WERI-Rb-1 (cell line): Measurements from ENCODE around the gene MGAT5.

Experiments used
- DNase-seq: peaks from one replicate; pipeline ENCODE4 v3.0.0-alpha.2; 2020
- H3K27ac ChIP-seq: fragments of 250-450 bp; sonication (Bioruptor Pico); 2 replicates; pipeline ENCODE4 v1.5.1; 2020; ENCODE audit warnings: mild to moderate bottlenecking, moderate library complexity
- H3K27me3 ChIP-seq: fragments of 250-450 bp; sonication (Bioruptor Pico); 2 replicates; pipeline ENCODE4 v1.5.1; 2021; ENCODE audit warnings: mild to moderate bottlenecking, low read depth, moderate library complexity; ENCODE audit not compliant: insufficient read depth, severe bottlenecking
- H3K36me3 ChIP-seq: fragments of 250-450 bp; sonication (Bioruptor Pico); 2 replicates; pipeline ENCODE4 v1.5.1; 2020; ENCODE audit warnings: mild to moderate bottlenecking, moderate library complexity
- H3K4me3 ChIP-seq: 2 replicates; pipeline ENCODE4 v1.5.1; 2011; ENCODE audit warnings: low read depth, mild to moderate bottlenecking, control low read depth, low read length
- H3K9me3 ChIP-seq: fragments of 250-450 bp; sonication (Bioruptor Pico); 2 replicates; pipeline ENCODE4 v1.5.1; 2021; ENCODE audit warnings: mild to moderate bottlenecking, moderate library complexity; ENCODE audit not compliant: severe bottlenecking
- CTCF ChIP-seq: IDR thresholded peaks from 2 replicates; pipeline ENCODE4 v1.5.1; 2011; ENCODE audit warnings: low read depth, mild to moderate bottlenecking, control low read depth, inconsistent platforms, low read length

The MGAT5 gene

GRCh38 chr2:134367213-134367612 lies 113.3 kb downstream of the MGAT5 start:
- no peak for TF ChIP-seq CTCF
- Histone ChIP-seq H3K9me3 (no peaks in the 10 kb centered on the region), H3K27ac (no peak overlapping the region), H3K36me3 (peaks cover 20% of the 10 kb centered on the region), H3K27me3 (no peaks in the 10 kb centered on the region), H3K4me3 (no peak overlapping the region)
- no peak for DNase-seq

- TF ChIP-seq CTCF, result no peak
- peaks cover 10% of the 10 kb centered on the region for H3K36me3 ChIP-seq
- no peaks in the 10 kb centered on the region for H3K27me3 ChIP-seq
- H3K4me3 ChIP-seq, result no peak overlapping the region
- no peaks in the 10 kb centered on the region for H3K9me3 ChIP-seq
- H3K27ac ChIP-seq, result no peak overlapping the region
- no peak for DNase-seq
Measured at GRCh38 chr2:134368009-134368817, 114.3 kb downstream of the MGAT5 start.

GRCh38 chr2:134369220-134369902 lies 115.5 kb downstream of the MGAT5 start:
- Histone ChIP-seq H3K9me3 (no peaks in the 10 kb centered on the region), H3K4me3 (no peak overlapping the region), H3K27me3 (no peaks in the 10 kb centered on the region), H3K36me3 (peaks cover 10% of the 10 kb centered on the region), H3K27ac (no peak overlapping the region)
- no peak for DNase-seq
- no peak for TF ChIP-seq CTCF

GRCh38 chr2:134370655-134371445 lies 117.0 kb downstream of the MGAT5 start:
- H3K27ac ChIP-seq, result no peak overlapping the region
- no peaks in the 10 kb centered on the region for H3K9me3 ChIP-seq
- no peak overlapping the region for H3K4me3 ChIP-seq
- DNase-seq, result no peak
- no peaks in the 10 kb centered on the region for H3K27me3 ChIP-seq
- no peak for TF ChIP-seq CTCF
- H3K36me3 ChIP-seq, result peaks cover 8% of the 10 kb centered on the region

- Histone ChIP-seq H3K27ac (no peak overlapping the region), H3K4me3 (no peak overlapping the region), H3K36me3 (peaks cover 20% of the 10 kb centered on the region), H3K27me3 (no peaks in the 10 kb centered on the region), H3K9me3 (no peaks in the 10 kb centered on the region)
- no peak for DNase-seq
- TF ChIP-seq CTCF, result no peak
Measured at GRCh38 chr2:134372141-134372540, 118.3 kb downstream of the MGAT5 start.
